Adipose tissue (tissue), 3 donors: ENCODE results near the gene RASA3. TPM values are rescaled to one million over a fixed set of nuclear protein-coding genes. Genes with fewer than 3 reads are reported as not detected.

ENCODE experiments used
- H3K27ac ChIP-seq: one replicate; pipeline ENCODE4 v1.5.1; 2013; ENCODE audit warnings: low read depth, low read length
- WGBS, 3 donors: extraction: QIAGEN DNeasy Blood & Tissue Kit; methylation state at CpG; one replicate each; pipeline ENCODE4 v1.1.7; 2013; 5-methylcytosine and 5-hydroxymethylcytosine counted together
- polyA plus RNA-seq, 3 donors: library from polyadenylated mRNA; stranded (reverse); fragments of 200-250 nt; gene quantifications; one replicate each; pipeline ENCODE4 v1.2.3, GENCODE V29; 2013
- donor health status: healthy with polysubstance abuse.
- donor health status: Bipolar disorder and iron deficiency.
- donor health status: healthy.

Gene RASA3
- polyA plus RNA-seq, 3 donors, result 14.8 to 62.0 (median 20.9) TPM

DNA sequence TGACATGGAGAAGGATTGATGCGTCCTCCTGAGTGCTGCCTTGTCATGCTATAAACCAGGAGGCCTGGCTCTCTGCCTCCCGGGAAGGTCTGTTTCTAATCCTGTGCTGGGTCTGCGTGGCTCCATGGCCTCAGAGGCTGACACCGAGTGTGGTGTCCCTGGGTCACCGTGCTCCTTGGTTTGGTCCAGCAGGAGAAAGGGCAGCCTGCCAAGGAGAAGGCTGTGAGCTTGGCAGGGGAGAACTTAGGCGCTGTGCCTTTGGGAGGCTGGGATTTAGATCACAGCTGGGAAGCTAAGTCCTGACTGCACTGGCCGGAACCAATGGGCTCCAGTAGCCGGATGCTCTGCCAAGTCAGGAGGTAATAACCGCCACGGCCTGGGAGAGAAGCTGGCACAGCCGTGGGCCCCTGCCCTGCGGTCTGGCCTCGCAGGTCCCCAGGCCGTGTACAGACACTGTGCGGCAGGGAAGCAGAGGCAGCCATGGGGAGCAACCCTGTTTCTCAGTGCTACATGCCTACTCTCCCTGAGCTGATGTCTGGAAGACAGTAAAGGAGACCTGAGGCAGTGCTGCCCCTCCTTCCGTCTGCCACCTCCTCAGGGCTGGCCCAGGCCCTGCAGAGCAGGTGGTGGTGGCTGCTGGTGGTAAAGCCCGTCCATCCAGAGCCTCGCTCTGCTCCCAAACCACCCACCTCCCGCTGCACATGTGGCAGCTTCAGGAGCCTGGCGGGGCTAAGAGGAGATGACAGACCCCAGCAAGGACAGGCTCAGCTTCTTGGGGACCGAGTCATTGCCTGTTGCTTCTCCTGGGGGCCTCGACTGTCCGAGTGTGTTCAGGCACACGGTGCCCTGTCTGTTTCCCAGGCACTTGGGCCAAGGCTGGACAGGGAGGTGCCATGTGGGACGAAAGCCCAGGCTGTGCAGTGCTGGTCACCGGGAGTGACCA lies 203.5 kb downstream of the RASA3 start:
- 58 to 61% (median 59%) methylated on average over 26 of the region's 26 CpGs for WGBS, 3 donors

More for the DNA sequence above, 203.5 kb downstream of the RASA3 start:
- no peak overlapping the region for H3K27ac ChIP-seq

Other genes with a start within 250 kb of the RASA3 start
- 1 to 10 TPM; 1.0 to 3.3 (median 1.7) TPM for gene C13orf46, start 158.5 kb downstream of the RASA3 start, polyA plus RNA-seq
- 1 to 10 TPM in 1 of 3 donors, not detected in 2; 5.1 TPM for gene CFAP97D2, start 46.6 kb upstream of the RASA3 start, polyA plus RNA-seq
- gene CDC16, start 102.3 kb upstream of the RASA3 start, polyA plus RNA-seq, result 10 to 100 TPM; 34.5 to 44.3 (median 39.6) TPM
- gene UPF3A, start 149.0 kb upstream of the RASA3 start, polyA plus RNA-seq, result 10 to 100 TPM; 27.3 to 51.7 (median 46.3) TPM
- 10 to 100 TPM in 1 of 3 donors, 1 to 10 TPM in 2; 3.8 to 10.4 (median 8.4) TPM for gene CHAMP1, start 181.9 kb upstream of the RASA3 start, polyA plus RNA-seq